Measurements from ENCODE around the gene TMEM87B. TPM values are rescaled to one million over a fixed set of nuclear protein-coding genes. Genes with fewer than 3 reads are reported as not detected.

Gene TMEM87B
- total RNA-seq, 1 experiment from 2014 or later: 24.4 TPM

DNA sequence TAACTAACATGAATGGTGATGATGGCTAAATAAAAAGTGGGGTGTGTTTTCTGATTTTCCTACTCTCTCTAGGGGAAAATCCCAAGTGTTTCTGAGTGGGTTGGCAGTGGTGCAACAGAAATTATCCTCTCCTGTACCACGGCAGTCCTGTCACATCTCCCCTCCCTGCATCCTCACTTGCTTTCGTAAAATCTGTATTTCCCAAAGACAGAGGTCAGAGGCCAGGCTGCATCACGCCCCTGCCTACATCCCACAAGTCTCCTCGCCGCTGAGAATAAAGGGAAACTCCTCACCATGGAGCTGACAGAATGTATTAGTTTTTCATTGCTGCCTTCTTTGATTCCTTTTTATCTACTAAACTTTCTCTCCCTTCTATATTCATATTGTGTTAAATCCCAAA lies 96.2 kb downstream of the TMEM87B start:
- BruUV-seq (replicated peaks): no TSS peak
- ChIA-PET CTCF (no interaction called here), POLR2A (ENCODE audit: unreplicated experiment) (no interaction called here)
- Histone ChIP-seq H3K4me3 (no peak overlapping the region), H3F3A (ENCODE audit: insufficient read depth, low read depth) (no peaks in the 10 kb centered on the region), H3K4me2 (no peak overlapping the region), H3K36me3 (ENCODE audit: low read depth) (no peaks in the 10 kb centered on the region), H3K4me1 (replicated peaks; ENCODE audit: insufficient read depth) (no peaks in the 10 kb centered on the region), H3K9me3 (ENCODE audit: insufficient read depth, low read depth) (no peaks in the 10 kb centered on the region), H3K27me3 (ENCODE audit: insufficient read depth, low read depth) (no peaks in the 10 kb centered on the region), H2AFZ (no peak overlapping the region), H3K27ac (no peak overlapping the region), H3K79me2 (ENCODE audit: low read depth) (no peaks in the 10 kb centered on the region), H3K9me2 (ENCODE audit: insufficient read depth) (no peaks in the 10 kb centered on the region), H4K20me1 (ENCODE audit: insufficient read depth) (no peaks in the 10 kb centered on the region)
- no peak for TF ChIP-seq EZH2 (IDR thresholded peaks at IDR 0.05; ENCODE audit: low read depth)
- TF ChIP-seq, protein P1, sequence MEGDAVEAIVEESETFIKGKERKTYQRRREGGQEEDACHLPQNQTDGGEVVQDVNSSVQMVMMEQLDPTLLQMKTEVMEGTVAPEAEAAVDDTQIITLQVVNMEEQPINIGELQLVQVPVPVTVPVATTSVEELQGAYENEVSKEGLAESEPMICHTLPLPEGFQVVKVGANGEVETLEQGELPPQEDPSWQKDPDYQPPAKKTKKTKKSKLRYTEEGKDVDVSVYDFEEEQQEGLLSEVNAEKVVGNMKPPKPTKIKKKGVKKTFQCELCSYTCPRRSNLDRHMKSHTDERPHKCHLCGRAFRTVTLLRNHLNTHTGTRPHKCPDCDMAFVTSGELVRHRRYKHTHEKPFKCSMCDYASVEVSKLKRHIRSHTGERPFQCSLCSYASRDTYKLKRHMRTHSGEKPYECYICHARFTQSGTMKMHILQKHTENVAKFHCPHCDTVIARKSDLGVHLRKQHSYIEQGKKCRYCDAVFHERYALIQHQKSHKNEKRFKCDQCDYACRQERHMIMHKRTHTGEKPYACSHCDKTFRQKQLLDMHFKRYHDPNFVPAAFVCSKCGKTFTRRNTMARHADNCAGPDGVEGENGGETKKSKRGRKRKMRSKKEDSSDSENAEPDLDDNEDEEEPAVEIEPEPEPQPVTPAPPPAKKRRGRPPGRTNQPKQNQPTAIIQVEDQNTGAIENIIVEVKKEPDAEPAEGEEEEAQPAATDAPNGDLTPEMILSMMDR (conservative IDR thresholded peaks at IDR 0.05): no peak
- intact Hi-C loops (cut with micrococcal nuclease; ENCODE audit: unreplicated experiment): no loop called here
- DNase-seq: no peak

DNA sequence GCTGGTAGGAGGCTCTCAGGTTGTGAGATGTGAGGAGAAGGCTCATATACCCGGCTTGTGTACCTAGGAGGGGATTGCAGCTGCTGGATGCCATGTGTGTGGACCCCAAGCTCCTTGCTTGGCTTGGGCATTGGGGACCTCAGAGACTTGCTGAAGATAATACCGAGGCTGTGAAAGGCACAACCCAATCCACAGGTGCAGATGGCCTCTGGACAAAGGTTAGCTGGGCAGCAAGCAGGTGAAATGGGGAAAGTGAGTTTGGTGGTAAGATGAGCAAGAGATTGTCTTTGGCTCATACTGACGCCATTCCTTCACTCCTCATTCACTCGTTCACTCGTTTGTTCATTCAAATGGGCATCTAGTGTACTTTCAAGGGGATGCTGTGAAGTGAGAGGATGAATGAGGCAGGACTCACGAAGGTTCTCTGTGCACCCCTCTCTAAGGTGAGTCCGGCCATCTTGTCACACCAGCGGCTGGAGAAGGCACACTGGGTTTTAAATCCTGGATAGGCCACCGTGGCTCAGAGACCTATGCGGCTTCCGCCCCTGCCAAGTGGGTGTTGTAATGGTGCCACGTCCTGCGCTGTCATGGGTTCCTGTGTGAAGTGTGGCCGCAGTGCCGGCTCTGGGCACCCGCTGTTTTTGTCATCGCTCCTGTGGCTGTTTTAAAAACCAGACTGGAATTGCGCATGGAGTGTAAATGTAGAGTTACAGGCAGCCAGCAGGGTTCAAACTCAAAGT lies 96.8 kb downstream of the TMEM87B start:
- intact Hi-C loops (cut with micrococcal nuclease; ENCODE audit: unreplicated experiment): no loop called here
- no peak overlapping the region for H3K27ac ChIP-seq
- no peaks in the 10 kb centered on the region for H4K20me1 ChIP-seq (ENCODE audit: insufficient read depth)
- H3K27me3 ChIP-seq (ENCODE audit: insufficient read depth, low read depth): no peaks in the 10 kb centered on the region
- no peak overlapping the region for H3K4me3 ChIP-seq
- TF ChIP-seq, protein P1 (conservative IDR thresholded peaks at IDR 0.05): no peak
- TF ChIP-seq EZH2 (IDR thresholded peaks at IDR 0.05; ENCODE audit: low read depth): no peak
- no peak overlapping the region for H3K4me2 ChIP-seq
- no peaks in the 10 kb centered on the region for H3K9me3 ChIP-seq (ENCODE audit: insufficient read depth, low read depth)
- H2AFZ ChIP-seq: no peak overlapping the region
- no peaks in the 10 kb centered on the region for H3F3A ChIP-seq (ENCODE audit: insufficient read depth, low read depth)
- H3K36me3 ChIP-seq (ENCODE audit: low read depth): no peaks in the 10 kb centered on the region
- H3K79me2 ChIP-seq (ENCODE audit: low read depth): no peaks in the 10 kb centered on the region
- H3K9me2 ChIP-seq (ENCODE audit: insufficient read depth): no peaks in the 10 kb centered on the region
- POLR2A ChIA-PET (ENCODE audit: unreplicated experiment): no interaction called here
- no peaks in the 10 kb centered on the region for H3K4me1 ChIP-seq (replicated peaks; ENCODE audit: insufficient read depth)
- CTCF ChIA-PET: no interaction called here
- no peak for DNase-seq
- no TSS peak for BruUV-seq (replicated peaks)

DNA sequence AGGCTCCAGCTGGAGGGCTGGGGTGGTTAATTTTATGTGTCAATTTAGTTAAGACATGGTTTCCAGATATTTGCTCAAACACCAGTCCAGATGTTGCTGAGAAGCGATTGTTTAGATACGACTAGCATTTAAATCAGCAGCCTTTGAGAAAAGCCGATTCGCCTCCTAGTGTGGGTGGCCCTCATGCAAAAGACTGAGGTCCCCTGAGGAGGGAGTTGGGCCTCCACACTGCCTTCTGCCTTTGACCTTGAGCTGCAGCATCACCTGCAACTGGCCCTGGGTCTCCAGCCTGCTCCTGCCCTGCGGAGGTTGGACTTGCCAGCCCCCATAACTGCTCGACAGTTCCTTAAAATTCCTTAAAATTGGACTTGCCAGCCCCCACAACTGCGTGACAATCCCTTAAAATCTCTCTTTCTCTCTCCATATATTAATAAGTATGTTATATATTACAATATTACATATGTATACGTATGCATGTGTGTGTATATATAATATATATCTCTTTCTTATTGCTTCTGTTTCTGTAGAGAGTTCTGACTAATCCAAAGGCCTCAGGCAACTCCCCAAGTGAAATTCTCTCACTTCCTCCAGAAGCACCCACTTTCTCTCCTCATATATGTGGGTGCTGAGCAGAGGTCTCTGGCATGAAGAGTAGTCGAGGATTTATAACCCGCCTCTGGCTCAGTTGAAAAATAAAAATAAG lies 97.6 kb downstream of the TMEM87B start:
- ChIA-PET CTCF (no interaction called here), POLR2A (ENCODE audit: unreplicated experiment) (no interaction called here)
- no peaks in the 10 kb centered on the region for H3K9me2 ChIP-seq (ENCODE audit: insufficient read depth)
- DNase-seq: no peak
- H3K9me3 ChIP-seq (ENCODE audit: insufficient read depth, low read depth): no peaks in the 10 kb centered on the region
- TF ChIP-seq, protein P1 (conservative IDR thresholded peaks at IDR 0.05): no peak
- no peak for TF ChIP-seq EZH2 (IDR thresholded peaks at IDR 0.05; ENCODE audit: low read depth)
- no peaks in the 10 kb centered on the region for H3K4me1 ChIP-seq (replicated peaks; ENCODE audit: insufficient read depth)
- no peak overlapping the region for H3K4me2 ChIP-seq
- H3F3A ChIP-seq (ENCODE audit: insufficient read depth, low read depth): no peaks in the 10 kb centered on the region
- H3K4me3 ChIP-seq: no peak overlapping the region
- no peaks in the 10 kb centered on the region for H4K20me1 ChIP-seq (ENCODE audit: insufficient read depth)
- H2AFZ ChIP-seq: no peak overlapping the region
- intact Hi-C loops (cut with micrococcal nuclease; ENCODE audit: unreplicated experiment): no loop called here
- no peaks in the 10 kb centered on the region for H3K79me2 ChIP-seq (ENCODE audit: low read depth)
- no peaks in the 10 kb centered on the region for H3K27me3 ChIP-seq (ENCODE audit: insufficient read depth, low read depth)
- no peaks in the 10 kb centered on the region for H3K36me3 ChIP-seq (ENCODE audit: low read depth)
- H3K27ac ChIP-seq: no peak overlapping the region
- no TSS peak for BruUV-seq (replicated peaks)

All from PC-9 (cell line).